VCaP (cell line): ENCODE measurements around the gene NHLRC4.
A peak's percentile ranks its signal among the peaks of the same experiment; 100 is the strongest.

Source experiments
- H3K27ac ChIP-seq: fragments of 450-650 bp; 2 replicates; pipeline ENCODE4 v1.5.1; 2017
- TF ChIP-seq, protein P1 (sequence below): fragments of 450-650 bp; conservative IDR thresholded peaks from 2 replicates; pipeline ENCODE4 v1.5.1; 2017; ENCODE audit warnings: mild to moderate bottlenecking, moderate library complexity

Gene NHLRC4

DNA sequence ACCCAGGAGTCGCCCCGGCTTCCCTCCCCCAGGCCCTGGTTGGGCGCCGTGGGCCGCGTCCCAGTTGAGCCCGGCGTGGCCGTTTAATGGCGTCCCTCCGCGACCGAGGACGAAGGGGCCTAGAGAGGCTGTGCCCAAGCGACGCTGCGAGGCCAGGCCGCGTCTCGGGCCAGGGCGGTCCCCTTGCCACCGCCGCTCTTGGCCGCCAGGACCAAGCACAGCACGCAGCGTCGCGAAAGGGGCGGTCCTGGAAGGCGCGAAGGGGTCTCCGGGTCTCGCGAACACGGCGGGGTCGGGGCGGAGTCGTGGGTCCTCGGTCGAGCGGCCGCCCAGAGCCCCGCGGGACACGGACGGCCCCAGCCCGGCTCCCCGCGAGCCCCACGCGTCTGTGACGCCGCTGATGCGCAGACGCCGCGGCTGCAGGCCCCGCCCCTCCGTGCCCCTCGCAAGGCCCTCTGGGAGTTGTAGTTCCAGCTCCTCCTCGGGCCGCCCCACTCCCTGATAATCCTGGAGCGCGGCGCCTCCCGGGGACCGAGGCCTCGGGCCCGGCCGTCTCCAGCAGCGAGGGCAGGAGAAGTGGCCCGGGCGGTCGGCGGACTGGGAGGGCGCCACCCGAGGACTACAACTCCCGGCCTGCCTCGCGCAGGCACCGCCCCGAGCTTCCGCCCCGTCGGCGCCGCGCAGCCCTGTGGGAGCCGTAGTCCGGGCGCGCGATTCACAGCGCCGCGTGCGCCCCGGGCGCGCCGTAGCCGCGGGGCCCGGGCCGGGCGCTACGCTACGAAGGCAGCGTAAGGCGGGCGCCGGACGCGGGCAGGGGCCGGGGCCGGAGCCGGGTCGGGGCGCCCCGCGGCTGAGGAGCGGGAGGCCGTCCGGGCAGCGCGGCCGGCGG is 39.5 kb upstream of the NHLRC4 start, which contains the start of gene CAPN15:
Gene CAPN15, plus strand, starts transcription at position 698 of the 889 bp plus-strand sequence. CDS start 19,127 bp downstream, outside the sequence.
- H3K27ac ChIP-seq: peak within 1 kb of the TSS; percentile 89
- TF ChIP-seq, protein P1, sequence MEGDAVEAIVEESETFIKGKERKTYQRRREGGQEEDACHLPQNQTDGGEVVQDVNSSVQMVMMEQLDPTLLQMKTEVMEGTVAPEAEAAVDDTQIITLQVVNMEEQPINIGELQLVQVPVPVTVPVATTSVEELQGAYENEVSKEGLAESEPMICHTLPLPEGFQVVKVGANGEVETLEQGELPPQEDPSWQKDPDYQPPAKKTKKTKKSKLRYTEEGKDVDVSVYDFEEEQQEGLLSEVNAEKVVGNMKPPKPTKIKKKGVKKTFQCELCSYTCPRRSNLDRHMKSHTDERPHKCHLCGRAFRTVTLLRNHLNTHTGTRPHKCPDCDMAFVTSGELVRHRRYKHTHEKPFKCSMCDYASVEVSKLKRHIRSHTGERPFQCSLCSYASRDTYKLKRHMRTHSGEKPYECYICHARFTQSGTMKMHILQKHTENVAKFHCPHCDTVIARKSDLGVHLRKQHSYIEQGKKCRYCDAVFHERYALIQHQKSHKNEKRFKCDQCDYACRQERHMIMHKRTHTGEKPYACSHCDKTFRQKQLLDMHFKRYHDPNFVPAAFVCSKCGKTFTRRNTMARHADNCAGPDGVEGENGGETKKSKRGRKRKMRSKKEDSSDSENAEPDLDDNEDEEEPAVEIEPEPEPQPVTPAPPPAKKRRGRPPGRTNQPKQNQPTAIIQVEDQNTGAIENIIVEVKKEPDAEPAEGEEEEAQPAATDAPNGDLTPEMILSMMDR: no peak

DNA sequence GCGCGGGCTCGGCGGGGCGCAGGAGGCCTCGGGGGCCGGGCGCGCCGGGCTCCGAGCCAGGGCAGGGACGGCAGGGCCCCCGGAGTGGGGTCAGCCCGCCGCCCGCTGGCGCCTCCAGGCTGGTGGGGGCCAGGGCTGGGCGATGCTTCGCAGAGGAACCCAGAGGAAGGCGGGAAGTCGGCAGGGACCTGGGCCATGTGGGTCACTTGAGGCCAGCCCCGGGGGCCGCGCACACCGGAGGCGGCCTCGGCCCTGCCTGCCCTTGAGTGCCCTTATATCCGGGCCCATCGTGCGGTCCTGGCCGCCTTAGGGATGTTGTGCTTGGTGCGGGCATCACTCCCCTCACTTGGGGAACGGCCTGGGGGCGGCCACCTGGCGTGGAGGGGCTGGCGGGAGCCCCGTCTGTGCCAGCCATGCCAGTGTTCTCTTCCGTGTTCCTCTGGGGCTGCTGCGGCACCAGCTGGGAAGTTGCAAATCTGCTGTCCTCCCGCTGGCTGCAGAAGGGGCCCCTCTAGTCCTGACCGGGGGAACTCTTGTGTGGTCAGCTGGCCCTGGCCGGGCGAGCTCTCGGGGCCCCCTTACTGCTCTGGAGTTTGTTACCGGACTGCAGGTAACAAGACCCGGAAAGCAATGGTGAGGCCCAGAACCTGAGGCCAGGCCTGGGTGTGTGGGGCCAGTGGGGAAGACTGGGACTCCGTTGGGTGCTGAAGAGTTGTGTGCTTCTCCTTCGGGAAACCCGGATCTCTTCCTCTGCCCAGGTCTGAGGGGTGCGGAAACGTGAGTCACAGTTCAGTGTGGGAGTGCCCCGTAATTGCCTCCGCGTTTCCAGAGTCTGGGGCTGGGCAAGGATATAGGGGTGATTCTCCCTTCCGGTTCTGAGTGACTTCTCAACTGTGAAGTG is 38.4 kb upstream of the NHLRC4 start:
- H3K27ac ChIP-seq: peak overlapping the region; percentile 89
- TF ChIP-seq, protein P1: no peak

DNA sequence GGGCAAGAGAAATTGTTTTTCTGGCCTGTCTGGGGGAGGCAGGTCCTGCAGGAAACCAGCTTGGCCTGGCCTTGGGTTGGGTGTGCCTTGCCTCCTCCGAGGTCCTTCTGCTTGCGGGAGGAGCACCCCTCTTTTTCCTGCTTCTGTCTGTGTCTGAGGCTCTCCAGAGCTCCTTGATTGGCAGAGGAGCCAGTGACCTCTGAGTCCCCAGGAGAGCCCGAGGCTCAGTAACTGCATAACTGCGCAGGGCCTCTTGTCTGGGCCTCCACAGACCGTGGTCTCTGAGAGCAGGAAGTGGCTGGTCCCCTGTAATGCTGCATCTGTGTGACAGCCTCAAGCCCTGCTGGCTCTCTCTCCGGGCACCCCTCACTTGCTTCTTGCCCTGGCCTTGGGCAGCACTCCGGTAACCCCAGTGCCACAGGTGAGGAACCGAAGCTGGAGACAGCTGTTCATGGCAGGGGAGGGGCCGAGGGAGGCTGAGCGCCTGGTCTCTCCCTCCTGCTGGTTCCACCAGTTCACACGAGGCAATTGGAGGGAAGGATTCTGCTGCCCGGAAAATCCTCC is 37.7 kb upstream of the NHLRC4 start:
- TF ChIP-seq, protein P1: no peak
- peak overlapping the region; percentile 89; the same call in 1 of the 2 replicates for H3K27ac ChIP-seq

DNA sequence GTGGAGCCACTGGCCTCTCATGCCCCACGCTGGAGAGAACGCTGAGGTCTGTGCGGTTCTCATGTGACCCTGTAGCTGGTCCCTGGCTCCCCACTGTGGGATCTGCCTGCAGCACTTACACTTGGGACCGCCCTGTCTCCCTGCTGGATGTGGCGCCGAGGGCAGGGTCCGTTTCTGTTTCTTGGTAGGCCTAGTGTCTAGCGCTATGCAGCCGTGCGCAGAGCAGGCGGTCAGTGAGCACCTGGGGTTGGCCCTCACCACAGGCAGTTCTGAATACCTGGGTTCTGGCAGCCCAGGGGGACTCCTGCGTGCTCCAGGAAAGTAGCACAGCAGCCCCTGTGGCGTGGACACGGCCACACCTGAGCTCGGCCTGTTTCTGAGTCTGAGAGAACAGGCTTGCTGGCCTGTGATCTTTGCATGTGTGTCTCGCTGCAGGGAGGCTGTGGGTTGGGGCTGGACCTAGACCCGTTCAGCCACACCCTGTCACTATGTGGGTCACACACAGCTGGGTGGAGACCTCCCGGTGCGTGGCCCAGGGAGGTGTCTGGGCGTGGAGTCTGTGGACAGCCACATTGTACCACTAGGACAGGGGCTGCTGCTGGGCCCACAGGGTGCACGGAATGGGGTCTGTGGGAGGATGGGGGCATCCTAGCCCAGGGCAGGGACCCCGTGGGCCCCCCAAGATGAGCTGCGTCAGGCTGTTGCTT is 36.5 kb upstream of the NHLRC4 start:
- no peak overlapping the region for H3K27ac ChIP-seq

DNA sequence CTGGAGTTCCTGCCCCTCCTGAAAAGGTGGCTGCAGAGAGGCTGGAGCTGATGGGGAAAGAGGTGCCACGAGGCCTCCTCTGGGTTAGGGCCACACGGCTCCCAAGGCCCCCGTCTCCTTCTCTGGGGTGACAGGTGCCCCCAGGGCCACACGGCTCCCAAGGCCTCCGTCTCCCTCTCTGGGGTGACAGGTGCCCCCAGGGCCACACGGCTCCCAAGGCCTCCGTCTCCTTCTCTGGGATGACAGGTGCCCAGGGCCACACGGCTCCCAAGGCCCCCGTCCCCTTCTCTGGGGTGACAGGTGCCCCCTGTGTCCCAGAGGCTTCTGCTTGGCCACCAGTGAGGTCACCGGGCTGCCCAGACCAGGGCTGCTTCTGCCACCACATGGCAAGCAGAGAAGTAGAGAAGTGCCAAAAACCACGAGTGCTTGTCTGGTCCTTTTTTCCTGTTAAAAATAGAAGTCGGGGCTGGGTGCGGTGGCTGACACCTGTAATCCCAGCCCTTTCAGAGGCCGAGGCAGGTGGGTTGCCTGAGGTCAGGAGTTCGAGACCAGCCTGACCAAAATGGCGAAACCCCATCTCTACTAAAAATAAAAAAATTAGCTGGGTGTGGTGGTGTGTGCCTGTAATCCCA is 35.2 kb upstream of the NHLRC4 start:
- TF ChIP-seq, protein P1: no peak

More for the DNA sequence above, 36.5 kb upstream of the NHLRC4 start:
- TF ChIP-seq, protein P1: no peak

DNA sequence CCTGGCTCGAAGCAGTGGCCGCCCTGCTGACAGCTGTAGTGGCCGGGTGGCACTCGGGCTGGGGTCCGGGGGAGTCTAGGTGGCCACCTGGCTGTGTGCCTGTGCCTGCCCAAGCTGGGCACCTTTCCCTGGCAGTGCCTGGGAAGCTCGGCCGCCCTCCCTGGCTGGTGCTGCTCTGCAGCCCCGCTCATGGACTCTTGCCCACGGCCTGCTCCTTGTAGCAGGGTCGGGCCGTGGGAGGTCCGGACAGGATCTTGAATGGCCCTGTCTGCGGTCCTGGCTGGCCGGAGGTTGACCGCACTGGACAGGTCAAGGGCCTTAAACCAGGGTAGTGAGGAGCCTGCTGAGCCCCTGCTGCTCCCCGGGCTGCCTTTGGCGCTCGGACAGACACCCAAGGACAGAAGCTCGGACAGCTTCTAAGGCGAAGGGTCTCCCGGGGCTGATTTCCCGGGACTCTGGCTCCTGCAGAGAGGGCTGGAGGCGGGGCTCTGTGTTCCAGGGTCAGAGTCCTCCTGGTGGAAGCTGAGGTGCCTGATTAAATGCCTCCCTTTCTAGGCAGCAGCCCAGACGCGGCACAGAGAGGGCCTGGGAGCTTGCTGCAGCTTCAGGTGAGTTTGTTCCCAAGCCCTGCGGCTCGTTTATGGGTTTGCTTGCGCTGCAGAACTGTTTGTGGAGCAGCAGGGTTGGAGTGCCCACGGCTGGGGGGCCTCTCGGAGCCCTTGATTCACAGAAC is 33.2 kb upstream of the NHLRC4 start:
- no peak overlapping the region for H3K27ac ChIP-seq
- TF ChIP-seq, protein P1: no peak

More for the DNA sequence above, 35.2 kb upstream of the NHLRC4 start:
- H3K27ac ChIP-seq: no peak overlapping the region
